ENCODE results near the gene PLA2R1. TPM values are rescaled to one million over a fixed set of nuclear protein-coding genes. Genes with fewer than 3 reads are reported as not detected.

The PLA2R1 gene
- total RNA-seq, 1 donor from 2014 or later: 9.0 TPM

DNA sequence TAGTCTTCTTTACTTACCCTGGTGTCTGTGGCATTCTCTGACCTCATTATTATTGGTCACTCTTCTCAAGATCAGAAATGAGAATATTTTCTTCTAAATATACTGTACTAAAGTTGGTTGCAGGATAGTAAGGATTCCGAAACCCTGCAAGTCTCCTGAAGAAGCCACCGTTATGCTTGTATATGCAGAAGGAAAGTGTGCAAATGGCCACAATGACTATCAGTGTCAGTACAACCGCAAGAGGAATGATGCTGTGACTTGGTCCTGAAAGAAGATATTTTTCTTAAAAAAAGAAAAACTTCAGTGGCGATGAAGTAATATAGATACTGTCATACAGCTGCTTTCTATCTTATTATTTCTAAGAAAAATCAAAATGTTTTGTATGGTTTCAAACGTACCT is 120.7 kb downstream of the PLA2R1 start:
- intact Hi-C loops (cut with DNase I): no loop called here
- Histone ChIP-seq H3K27ac (no peak overlapping the region), H3K4me1 (no peaks in the 10 kb centered on the region), H3K9me3 (no peaks in the 10 kb centered on the region), H3K27me3 (no peaks in the 10 kb centered on the region), H3K36me3 (no peaks in the 10 kb centered on the region), H3K4me3 (no peak overlapping the region)
- DNase-seq: no peak
- TF ChIP-seq, protein P1, sequence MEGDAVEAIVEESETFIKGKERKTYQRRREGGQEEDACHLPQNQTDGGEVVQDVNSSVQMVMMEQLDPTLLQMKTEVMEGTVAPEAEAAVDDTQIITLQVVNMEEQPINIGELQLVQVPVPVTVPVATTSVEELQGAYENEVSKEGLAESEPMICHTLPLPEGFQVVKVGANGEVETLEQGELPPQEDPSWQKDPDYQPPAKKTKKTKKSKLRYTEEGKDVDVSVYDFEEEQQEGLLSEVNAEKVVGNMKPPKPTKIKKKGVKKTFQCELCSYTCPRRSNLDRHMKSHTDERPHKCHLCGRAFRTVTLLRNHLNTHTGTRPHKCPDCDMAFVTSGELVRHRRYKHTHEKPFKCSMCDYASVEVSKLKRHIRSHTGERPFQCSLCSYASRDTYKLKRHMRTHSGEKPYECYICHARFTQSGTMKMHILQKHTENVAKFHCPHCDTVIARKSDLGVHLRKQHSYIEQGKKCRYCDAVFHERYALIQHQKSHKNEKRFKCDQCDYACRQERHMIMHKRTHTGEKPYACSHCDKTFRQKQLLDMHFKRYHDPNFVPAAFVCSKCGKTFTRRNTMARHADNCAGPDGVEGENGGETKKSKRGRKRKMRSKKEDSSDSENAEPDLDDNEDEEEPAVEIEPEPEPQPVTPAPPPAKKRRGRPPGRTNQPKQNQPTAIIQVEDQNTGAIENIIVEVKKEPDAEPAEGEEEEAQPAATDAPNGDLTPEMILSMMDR (IDR thresholded peaks at IDR 0.05): no peak
- ATAC-seq: no peak

- Histone ChIP-seq H3K27ac (no peak overlapping the region), H3K4me3 (no peak overlapping the region), H3K36me3 (no peaks in the 10 kb centered on the region), H3K9me3 (no peaks in the 10 kb centered on the region), H3K4me1 (no peaks in the 10 kb centered on the region), H3K27me3 (no peaks in the 10 kb centered on the region)
- DNase-seq (no peak), ATAC-seq (no peak)
- TF ChIP-seq, protein P1 (IDR thresholded peaks at IDR 0.05): peak; percentile 32
- intact Hi-C loops (cut with DNase I): no loop called here
These were observed 122.5 kb downstream of the PLA2R1 start for GRCh38 chr2:159939946-159940345.

DNA sequence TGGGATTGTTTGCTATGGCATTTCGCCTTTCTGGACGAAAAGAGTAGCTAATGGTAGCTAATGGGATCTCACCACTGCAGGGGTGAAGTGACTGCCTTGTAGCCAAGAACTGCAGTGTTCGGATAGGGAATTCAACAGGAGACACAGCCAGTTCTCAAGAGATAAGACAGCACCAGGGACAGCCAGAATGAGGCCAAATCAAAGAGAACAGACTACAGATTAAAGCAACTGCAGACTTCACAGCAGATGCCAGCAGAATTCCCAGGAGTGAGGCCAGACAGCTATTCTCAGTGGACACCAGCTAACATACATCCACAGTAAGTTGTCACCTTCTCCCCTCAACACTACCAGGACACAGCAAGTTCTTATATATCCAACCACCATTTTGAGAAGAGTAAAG is 124.0 kb downstream of the PLA2R1 start:
- H3K9me3 ChIP-seq: no peaks in the 10 kb centered on the region
- intact Hi-C loops (cut with DNase I): no loop called here
- H3K36me3 ChIP-seq: no peaks in the 10 kb centered on the region
- ATAC-seq: no peak
- DNase-seq: no peak
- no peak overlapping the region for H3K4me3 ChIP-seq
- H3K27me3 ChIP-seq: no peaks in the 10 kb centered on the region
- TF ChIP-seq, protein P1 (IDR thresholded peaks at IDR 0.05): no peak
- peaks cover 1% of the 10 kb centered on the region for H3K4me1 ChIP-seq
- H3K27ac ChIP-seq: no peak overlapping the region

- no peak overlapping the region for H3K4me3 ChIP-seq
- DNase-seq: no peak
- no peak for ATAC-seq
- H3K4me1 ChIP-seq: peaks cover 3% of the 10 kb centered on the region
- intact Hi-C loops (cut with DNase I): no loop called here
- H3K27me3 ChIP-seq: no peaks in the 10 kb centered on the region
- TF ChIP-seq, protein P1 (IDR thresholded peaks at IDR 0.05): no peak
- no peaks in the 10 kb centered on the region for H3K9me3 ChIP-seq
- no peak overlapping the region for H3K27ac ChIP-seq
- no peaks in the 10 kb centered on the region for H3K36me3 ChIP-seq
These were observed 125.9 kb downstream of the PLA2R1 start for GRCh38 chr2:159936471-159936870.

- no peak for DNase-seq
These were observed 128.7 kb downstream of the PLA2R1 start for GRCh38 chr2:159933727-159934049.

More at GRCh38 chr2:159933727-159934049, 128.7 kb downstream of the PLA2R1 start:
- H3K4me1 ChIP-seq: peaks cover 3% of the 10 kb centered on the region
- no peaks in the 10 kb centered on the region for H3K9me3 ChIP-seq
- TF ChIP-seq, protein P1 (IDR thresholded peaks at IDR 0.05): no peak
- peak; percentile 78 for ATAC-seq
- no peak overlapping the region for H3K27ac ChIP-seq
- H3K36me3 ChIP-seq: no peaks in the 10 kb centered on the region
- no peak overlapping the region for H3K4me3 ChIP-seq
- no peaks in the 10 kb centered on the region for H3K27me3 ChIP-seq
- intact Hi-C loops (cut with DNase I): no loop called here

Data from upper lobe of right lung (tissue), 1 donor.